Sigmoid colon (tissue), 7 donors: ENCODE measurements around the gene RYR3. TPM values are rescaled to one million over a fixed set of nuclear protein-coding genes. Genes with fewer than 3 reads are reported as not detected.

Source experiments
- DNase-seq: peaks from one replicate; pipeline ENCODE4 v3.0.0-alpha.2; 2019
- H3K27ac ChIP-seq, 4 donors: fragments of 200-600 bp; sonication (generic); one replicate each; pipeline ENCODE4 v1.5.1; 2016 to 2019; ENCODE audit warnings: mild to moderate bottlenecking in 1 of 4
- H3K27me3 ChIP-seq, 3 donors: fragments of 200-600 bp; sonication (generic); one replicate each; pipeline ENCODE4 v1.5.1; 2019; ENCODE audit warnings: mild to moderate bottlenecking in 1 of 3
- H3K36me3 ChIP-seq, 4 donors: fragments of 200-600 bp; sonication (generic); one replicate each; pipeline ENCODE4 v1.5.1; 2016 to 2019
- H3K4me1 ChIP-seq, 4 donors: fragments of 200-600 bp; sonication (generic); one replicate each; pipeline ENCODE4 v1.5.1; 2017 to 2019
- H3K4me3 ChIP-seq, 4 donors: fragments of 200-600 bp; sonication (generic); one replicate each; pipeline ENCODE4 v1.5.1; 2017 to 2019; ENCODE audit warnings: mild to moderate bottlenecking in 2 of 4, moderate library complexity in 1 of 4
- H3K9me3 ChIP-seq, 4 donors: fragments of 200-600 bp in 3 of 4; sonication (generic) in 3 of 4; one replicate each; pipeline versions ENCODE4 v1.5.1 to v1.6.1; 2013 to 2019
- EP300 ChIP-seq, 4 donors: sonication (generic); formaldehyde crosslinking; IDR thresholded peaks; one replicate each; pipeline ENCODE4 v1.6.1; 2017; ENCODE audit warnings: antibody characterized with exemption in 4 of 4
- POLR2A ChIP-seq, 2 donors: fragments of 450-650 bp; IDR thresholded peaks; one replicate each; pipeline ENCODE4 v1.6.1; 2016; ENCODE audit warnings: antibody characterized with exemption in 2 of 2, mild to moderate bottlenecking in 2 of 2, moderate library complexity in 2 of 2
- POLR2AphosphoS5 ChIP-seq, 4 donors: sonication (generic); formaldehyde crosslinking; IDR thresholded peaks; one replicate each; pipeline ENCODE4 v1.6.1; 2017; ENCODE audit warnings: antibody characterized with exemption in 4 of 4
- WGBS, 2 donors: extraction: QIAGEN DNeasy Blood & Tissue Kit; methylation state at CpG; one replicate each; pipeline ENCODE4 v1.1.7; 2013; 5-methylcytosine and 5-hydroxymethylcytosine counted together
- intact Hi-C: fragments of 100-400 bp; cut with DNase I; formaldehyde crosslinking; loops from one replicate; pipeline ENCODE4 v1.15.1; 2023
- polyA plus RNA-seq, 3 donors: library from polyadenylated mRNA; stranded (reverse); fragments of 200-250 nt; gene quantifications; one replicate each; pipeline ENCODE4 v1.2.3, GENCODE V29; 2013
- total RNA-seq, 4 donors: library from RNA; depleted of rRNA; stranded (reverse); fragments of >200 nt; gene quantifications; one replicate each; pipeline ENCODE4 v1.1.0, GENCODE V29; 2016
- TF ChIP-seq, protein P1 (sequence below), 4 experiments: fragments of 450-650 bp in 3 of 4; fragments of 200-600 bp in 1 of 4; IDR thresholded peaks; one replicate each; pipeline ENCODE4 v1.5.1; 2016 to 2019; ENCODE audit warnings: antibody characterized with exemption in 4 of 4, mild to moderate bottlenecking in 3 of 4, moderate library complexity in 2 of 4
- donor health status: healthy with polysubstance abuse.
- donor health status: Bipolar disorder and iron deficiency.
- donor health status: healthy.

RYR3 gene
- total and polyA plus RNA-seq, 7 donors = 0.38 to 29.1 (median 10.5) TPM; not detected in 1

DNA sequence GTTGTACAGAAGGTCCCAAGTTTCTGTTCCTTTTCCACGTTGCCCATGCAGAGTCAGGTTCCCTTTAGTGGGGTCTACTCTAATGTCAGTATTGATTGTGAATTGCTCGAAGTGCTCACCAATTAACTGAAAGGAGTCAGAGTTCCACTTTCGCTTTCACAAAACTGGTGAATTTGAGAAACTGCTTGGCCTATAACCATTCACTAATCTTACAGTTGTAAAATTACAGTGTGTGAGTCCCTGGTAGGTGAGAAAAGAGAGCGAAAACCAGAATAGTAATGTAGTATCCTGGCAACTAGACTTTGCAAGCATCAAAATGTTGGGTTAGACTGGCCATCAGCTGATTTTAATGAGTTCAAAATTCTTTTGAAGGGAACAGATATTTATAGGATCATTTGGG is 420.0 kb downstream of the RYR3 start:
- Histone ChIP-seq H3K4me1 (no peaks in the 10 kb centered on the region), H3K27ac (no peak overlapping the region), H3K4me3 (no peak overlapping the region), H3K9me3 (no peaks in the 10 kb centered on the region), H3K27me3 (no peaks in the 10 kb centered on the region), H3K36me3 (peaks cover 0 to 32% (median 2%) of the 10 kb centered on the region in 4 donors)
- no peak for TF ChIP-seq EP300 (IDR thresholded peaks at IDR 0.05)
- no peak for DNase-seq
- WGBS, 2 donors = 61 to 73% methylated on average over 4 of the region's 4 CpGs
- intact Hi-C loops = no loop called here

DNA sequence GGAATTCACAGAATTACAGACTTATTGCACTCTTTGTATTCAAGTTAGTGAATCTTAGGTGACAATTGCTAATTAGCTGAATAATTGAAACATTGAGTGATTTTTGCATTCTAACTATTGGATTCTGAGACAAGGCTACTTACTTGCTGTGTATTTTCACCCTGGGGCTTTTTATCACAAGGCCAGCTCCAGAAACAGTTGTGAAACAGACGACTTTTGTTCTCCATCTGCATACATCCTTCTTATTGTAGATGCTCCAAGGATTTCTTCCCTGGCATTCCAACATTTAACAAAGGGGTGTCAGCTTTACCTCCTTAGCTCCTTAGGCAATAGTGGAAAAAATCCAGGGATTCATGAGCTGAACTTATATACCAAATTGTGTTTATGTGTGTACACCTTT is 424.4 kb downstream of the RYR3 start:
- no peak overlapping the region for H3K4me3 ChIP-seq
- WGBS, 2 donors = 13 to 32% methylated on average over 1 of the region's 1 CpG
- H3K27ac ChIP-seq = no peak overlapping the region
- intact Hi-C loops = no loop called here
- no peak for TF ChIP-seq POLR2AphosphoS5 (IDR thresholded peaks at IDR 0.05)
- TF ChIP-seq, protein P1, sequence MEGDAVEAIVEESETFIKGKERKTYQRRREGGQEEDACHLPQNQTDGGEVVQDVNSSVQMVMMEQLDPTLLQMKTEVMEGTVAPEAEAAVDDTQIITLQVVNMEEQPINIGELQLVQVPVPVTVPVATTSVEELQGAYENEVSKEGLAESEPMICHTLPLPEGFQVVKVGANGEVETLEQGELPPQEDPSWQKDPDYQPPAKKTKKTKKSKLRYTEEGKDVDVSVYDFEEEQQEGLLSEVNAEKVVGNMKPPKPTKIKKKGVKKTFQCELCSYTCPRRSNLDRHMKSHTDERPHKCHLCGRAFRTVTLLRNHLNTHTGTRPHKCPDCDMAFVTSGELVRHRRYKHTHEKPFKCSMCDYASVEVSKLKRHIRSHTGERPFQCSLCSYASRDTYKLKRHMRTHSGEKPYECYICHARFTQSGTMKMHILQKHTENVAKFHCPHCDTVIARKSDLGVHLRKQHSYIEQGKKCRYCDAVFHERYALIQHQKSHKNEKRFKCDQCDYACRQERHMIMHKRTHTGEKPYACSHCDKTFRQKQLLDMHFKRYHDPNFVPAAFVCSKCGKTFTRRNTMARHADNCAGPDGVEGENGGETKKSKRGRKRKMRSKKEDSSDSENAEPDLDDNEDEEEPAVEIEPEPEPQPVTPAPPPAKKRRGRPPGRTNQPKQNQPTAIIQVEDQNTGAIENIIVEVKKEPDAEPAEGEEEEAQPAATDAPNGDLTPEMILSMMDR (IDR thresholded peaks at IDR 0.05) = no peak
- no peak for TF ChIP-seq EP300 (IDR thresholded peaks at IDR 0.05)
- no peak for TF ChIP-seq POLR2A (IDR thresholded peaks at IDR 0.05)
- H3K27me3 ChIP-seq = no peaks in the 10 kb centered on the region
- no peak for DNase-seq
- no peaks in the 10 kb centered on the region for H3K4me1 ChIP-seq
- no peaks in the 10 kb centered on the region for H3K9me3 ChIP-seq
- peaks cover 0 to 25% (median 2%) of the 10 kb centered on the region in 4 donors for H3K36me3 ChIP-seq

DNA sequence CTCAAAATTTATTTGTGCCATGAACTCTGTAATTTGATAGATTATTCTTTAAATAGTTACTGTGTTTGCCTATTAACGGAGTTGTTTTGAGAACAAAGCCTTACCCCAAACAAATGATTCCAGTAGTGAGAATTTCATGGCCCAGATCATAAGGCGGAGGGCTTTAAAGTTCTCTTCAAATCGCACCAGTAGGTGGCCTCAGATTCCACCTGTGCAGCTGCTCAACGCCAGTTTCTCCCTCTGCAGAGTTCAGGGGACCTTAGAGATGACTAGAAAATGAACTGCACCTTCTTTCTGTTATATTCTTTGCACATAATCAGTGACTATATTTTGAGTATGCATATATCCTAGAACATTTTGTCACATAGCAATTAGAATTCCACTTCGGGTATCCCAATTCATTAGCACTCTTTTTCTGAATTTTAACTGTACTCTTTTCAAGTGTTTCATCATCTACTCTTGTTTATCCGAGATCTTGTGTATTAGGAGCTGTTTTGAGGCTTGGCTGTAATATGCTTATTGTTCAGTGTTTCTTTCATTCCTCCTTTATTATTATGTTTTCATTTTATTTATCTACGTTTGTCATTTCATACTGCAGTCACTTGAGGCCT is 425.0 kb downstream of the RYR3 start:
- no peaks in the 10 kb centered on the region for H3K9me3 ChIP-seq
- no peaks in the 10 kb centered on the region for H3K4me1 ChIP-seq
- H3K4me3 ChIP-seq = no peak overlapping the region
- peaks cover 0 to 26% (median 2%) of the 10 kb centered on the region in 4 donors for H3K36me3 ChIP-seq
- no peak for DNase-seq
- intact Hi-C loops = no loop called here
- no peaks in the 10 kb centered on the region for H3K27me3 ChIP-seq
- no peak overlapping the region for H3K27ac ChIP-seq
- TF ChIP-seq, protein P1 (IDR thresholded peaks at IDR 0.05) = no peak
- TF ChIP-seq POLR2A (IDR thresholded peaks at IDR 0.05) (no peak), EP300 (IDR thresholded peaks at IDR 0.05) (no peak), POLR2AphosphoS5 (IDR thresholded peaks at IDR 0.05) (no peak)
- 40 to 53% methylated on average over 7 of the region's 7 CpGs for WGBS, 2 donors

- no peaks in the 10 kb centered on the region for H3K9me3 ChIP-seq
- 46 to 52% methylated on average over 15 of the region's 15 CpGs for WGBS, 2 donors
- TF ChIP-seq, protein P1 (IDR thresholded peaks at IDR 0.05) = peak in 3 of 4 experiments; percentile 24 to 66 (median 53)
- no peak for TF ChIP-seq POLR2AphosphoS5 (IDR thresholded peaks at IDR 0.05)
- intact Hi-C loops = no loop called here
- peaks cover 0 to 11% (median 5%) of the 10 kb centered on the region in 4 donors for H3K4me1 ChIP-seq
- H3K4me3 ChIP-seq = no peak overlapping the region
- H3K36me3 ChIP-seq = peaks cover 0 to 14% (median 0%) of the 10 kb centered on the region in 4 donors
- no peak for DNase-seq
- no peak overlapping the region for H3K27ac ChIP-seq
- no peaks in the 10 kb centered on the region for H3K27me3 ChIP-seq
Observed at GRCh38 chr15:33737687-33738601, 427.2 kb downstream of the RYR3 start.

DNA sequence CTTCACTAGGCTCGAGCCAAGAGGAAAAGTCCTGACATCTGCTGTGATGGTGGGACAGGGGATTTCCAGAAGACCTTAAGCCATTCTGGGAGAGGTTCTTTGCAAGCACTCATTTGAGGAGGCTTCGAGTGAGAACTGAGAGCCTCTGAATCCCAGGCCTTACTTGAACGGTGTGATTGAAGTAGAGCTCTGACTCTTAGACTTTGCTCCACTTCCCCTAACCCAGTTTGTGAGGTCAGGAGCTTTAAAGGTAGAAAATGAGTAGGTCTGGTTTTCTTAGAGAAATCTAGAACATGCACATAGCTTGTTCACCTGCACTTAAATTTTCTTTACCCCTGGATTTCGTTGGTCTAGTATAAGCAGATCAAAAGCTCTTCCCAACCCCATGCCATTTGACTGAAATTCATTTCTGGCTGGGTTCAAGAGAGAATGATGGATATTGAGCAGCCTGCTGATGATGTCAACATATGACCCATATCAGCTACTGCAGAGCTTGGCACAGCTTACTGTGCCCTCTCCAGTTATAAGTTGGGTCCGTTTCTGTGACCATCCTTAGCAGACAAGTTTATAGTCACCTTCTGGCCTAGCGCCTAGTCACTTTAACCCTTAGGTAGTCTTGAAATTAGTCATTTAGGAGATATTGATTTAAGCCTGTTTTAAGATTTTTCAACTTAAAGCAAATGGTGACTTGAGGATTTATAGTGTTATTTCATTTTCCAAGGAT is 428.3 kb downstream of the RYR3 start:
- no peak overlapping the region for H3K4me3 ChIP-seq
- H3K27ac ChIP-seq = no peak overlapping the region
- peaks cover 0 to 13% (median 0%) of the 10 kb centered on the region in 4 donors for H3K36me3 ChIP-seq
- no peaks in the 10 kb centered on the region for H3K27me3 ChIP-seq
- no peak for DNase-seq
- TF ChIP-seq POLR2A (IDR thresholded peaks at IDR 0.05) (no peak), POLR2AphosphoS5 (IDR thresholded peaks at IDR 0.05) (no peak)
- H3K9me3 ChIP-seq = no peaks in the 10 kb centered on the region
- intact Hi-C loops = no loop called here
- 54 to 68% methylated on average over 6 of the region's 6 CpGs for WGBS, 2 donors
- H3K4me1 ChIP-seq = peaks cover 0 to 12% (median 6%) of the 10 kb centered on the region in 4 donors
